HG03039 (cell line): Measurements from ENCODE around the gene NPAS4.
A peak's percentile ranks its signal among the peaks of the same experiment; 100 is the strongest.
"Not testable (repeated sequence)": the region's sequence is repeated elsewhere in the genome, so short reads cannot be mapped to it uniquely, and the experiment has no call there.

Experiments
- ATAC-seq: cut with Tn5 transposase; IDR thresholded peaks from one replicate; pipeline ENCODE4 v1.9.1; 2021; ENCODE audit warnings: mild to moderate bottlenecking, moderate library complexity; ENCODE audit not compliant: unreplicated experiment

NPAS4 gene

DNA sequence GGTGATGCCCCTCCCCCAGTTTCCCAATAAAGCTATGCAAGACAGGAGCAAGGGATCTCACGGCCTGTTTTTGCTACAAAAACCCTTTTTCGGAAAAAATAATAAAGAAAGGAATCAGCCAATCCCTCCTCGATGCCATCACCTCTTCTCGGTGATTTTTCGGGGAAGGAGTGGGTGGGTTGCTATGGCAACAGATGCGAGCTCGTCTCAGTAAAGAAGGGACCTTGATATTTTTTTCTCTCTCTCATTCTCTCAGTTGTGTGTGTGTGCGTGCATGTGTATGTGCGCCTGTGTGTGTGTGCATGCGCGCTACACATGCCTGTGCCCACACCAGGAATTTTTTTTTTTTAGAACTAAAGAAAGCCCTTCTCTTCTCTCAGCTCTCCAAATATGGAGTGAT, 3.8 kb upstream of the NPAS4 start:
- ATAC-seq, result no peak

GRCh38 chr11:66418168-66418985, 2.5 kb upstream of the NPAS4 start:
- no peak for ATAC-seq

- ATAC-seq, result no peak
Measured at GRCh38 chr11:66418986-66419308, 1.9 kb upstream of the NPAS4 start.

DNA sequence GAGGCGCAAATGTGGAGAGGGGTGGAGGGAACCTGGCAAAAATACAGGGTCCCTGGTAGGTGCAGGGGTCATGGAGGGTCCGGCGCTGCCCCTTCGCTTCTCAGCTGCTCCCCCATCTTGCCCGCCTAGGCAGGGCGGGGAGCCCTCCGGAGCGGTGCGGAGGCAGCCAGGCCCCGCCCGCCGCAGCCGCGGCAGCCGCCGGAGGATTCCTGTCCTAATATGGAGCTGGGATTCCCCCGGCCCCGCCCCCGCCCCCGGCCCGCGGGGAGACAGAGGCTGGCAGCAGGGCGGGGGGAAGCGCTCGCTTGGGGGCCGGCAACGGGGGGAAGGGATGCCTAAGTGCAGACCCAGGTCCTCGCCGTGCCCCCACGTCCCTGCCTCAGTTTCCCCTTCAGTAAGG, 1.0 kb upstream of the NPAS4 start:
- no peak for ATAC-seq

DNA sequence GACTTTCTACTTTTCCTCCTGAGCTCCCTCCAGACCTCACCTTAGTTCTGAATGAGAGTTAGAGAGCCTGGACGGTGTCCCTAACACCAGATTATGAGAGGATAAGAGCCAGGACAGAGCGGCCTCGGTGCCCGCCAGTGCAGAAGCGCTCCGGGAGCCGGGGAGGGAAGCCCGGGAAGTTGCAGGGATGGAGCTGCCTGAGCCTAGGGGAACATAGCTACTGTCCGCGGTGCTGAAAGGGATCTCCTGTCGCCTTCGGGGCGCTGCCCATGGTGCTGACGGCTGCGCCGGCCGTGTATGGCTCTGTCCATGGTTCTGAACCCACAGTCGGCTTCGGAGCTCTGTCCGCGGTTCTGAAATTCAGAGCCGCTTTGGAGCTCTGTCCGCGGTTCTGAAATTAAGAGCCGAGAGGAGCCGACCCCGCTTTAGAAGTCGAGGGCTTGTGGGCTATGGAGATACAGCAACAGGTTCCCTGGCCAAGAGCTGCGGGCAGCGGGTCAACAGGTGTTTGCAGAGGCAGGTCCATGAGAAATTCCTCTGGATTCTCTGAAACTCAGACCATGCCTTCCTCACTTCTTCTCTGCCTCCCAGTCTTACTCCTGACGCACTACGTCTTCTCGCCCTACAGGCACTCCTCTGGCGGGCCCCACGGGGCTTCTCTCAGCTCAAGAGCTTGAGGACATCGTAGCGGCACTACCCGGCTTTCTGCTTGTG, 814 bp downstream of the NPAS4 start:
- peak; percentile 53 for ATAC-seq

DNA sequence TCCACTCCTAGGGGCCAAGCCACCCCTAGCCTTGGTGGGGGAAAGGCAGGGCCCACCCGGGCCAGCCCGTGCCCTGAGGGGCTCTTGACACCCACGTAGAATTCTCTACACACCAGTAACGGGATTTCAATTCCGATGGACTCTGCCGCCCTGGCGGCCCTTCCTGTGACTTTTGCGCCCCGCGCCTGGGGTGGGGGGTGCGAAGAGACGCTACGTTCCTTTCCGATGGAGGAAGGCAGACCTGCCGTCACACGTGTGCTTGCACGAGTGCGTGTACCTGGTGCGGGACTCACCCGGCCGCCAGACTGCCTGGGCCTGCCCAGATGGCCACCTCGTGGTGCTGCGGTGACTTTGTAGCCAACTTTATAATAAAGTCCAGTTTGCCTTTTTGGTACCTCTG, 5.5 kb downstream of the NPAS4 start:
- no peak for ATAC-seq

- ATAC-seq, result no peak
Measured at GRCh38 chr11:66428933-66429332, 8.1 kb downstream of the NPAS4 start.

- no peak for ATAC-seq
Measured at GRCh38 chr11:66429983-66430602, 9.3 kb downstream of the NPAS4 start.

DNA sequence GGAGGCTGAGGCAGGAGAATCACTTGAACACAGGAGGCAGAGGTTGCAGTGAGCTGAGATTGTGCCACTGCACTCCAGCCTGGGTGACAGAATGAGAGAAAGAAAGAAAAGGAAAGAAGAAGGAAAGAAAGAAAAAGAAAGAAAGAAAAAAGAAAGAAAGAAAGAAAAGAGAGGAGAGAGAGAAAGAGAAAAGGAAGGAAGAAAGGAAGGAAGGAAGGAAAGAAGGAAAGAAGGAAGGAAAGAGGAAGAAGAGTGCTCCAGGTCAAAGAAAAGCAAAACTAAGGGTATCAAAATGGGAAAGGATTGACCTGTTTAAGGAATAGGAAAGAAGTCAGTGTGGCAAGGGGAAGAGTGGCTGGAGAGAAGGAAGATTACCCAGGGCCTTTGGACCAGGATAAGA, 10.5 kb downstream of the NPAS4 start:
- ATAC-seq, result not testable (repeated sequence)

GRCh38 chr11:66431871-66432329, 11.1 kb downstream of the NPAS4 start:
- not testable (repeated sequence) for ATAC-seq

DNA sequence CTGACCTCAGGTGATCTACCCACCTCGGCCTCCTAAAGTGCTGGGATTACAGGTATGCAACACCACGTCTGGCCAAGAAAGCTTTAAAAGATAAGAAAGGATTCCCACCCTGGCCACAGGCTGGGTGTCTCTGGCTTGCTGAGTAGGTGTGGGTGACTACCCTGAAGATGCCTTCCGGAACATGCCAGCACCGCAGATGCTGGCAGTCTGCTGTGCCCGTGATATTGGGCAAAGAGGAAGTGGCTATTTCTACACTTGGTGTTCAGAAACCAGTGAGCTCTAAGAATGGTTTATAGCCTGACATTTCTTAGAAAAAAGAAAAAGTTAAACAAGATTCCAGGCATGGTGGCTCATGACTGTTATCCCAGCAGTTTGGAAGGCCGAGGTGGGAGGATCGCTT, 11.8 kb downstream of the NPAS4 start:
- no peak for ATAC-seq

- no peak for ATAC-seq
Measured at GRCh38 chr11:66437979-66438503, 17.2 kb downstream of the NPAS4 start.

GRCh38 chr11:66438504-66439466, 17.9 kb downstream of the NPAS4 start, which contains the start of gene MRPL11:
MRPL11 (minus strand) TSS chr11:66438848; CDS start chr11:66438754, 94 bp downstream.
- ATAC-seq, result peak; percentile 75

DNA sequence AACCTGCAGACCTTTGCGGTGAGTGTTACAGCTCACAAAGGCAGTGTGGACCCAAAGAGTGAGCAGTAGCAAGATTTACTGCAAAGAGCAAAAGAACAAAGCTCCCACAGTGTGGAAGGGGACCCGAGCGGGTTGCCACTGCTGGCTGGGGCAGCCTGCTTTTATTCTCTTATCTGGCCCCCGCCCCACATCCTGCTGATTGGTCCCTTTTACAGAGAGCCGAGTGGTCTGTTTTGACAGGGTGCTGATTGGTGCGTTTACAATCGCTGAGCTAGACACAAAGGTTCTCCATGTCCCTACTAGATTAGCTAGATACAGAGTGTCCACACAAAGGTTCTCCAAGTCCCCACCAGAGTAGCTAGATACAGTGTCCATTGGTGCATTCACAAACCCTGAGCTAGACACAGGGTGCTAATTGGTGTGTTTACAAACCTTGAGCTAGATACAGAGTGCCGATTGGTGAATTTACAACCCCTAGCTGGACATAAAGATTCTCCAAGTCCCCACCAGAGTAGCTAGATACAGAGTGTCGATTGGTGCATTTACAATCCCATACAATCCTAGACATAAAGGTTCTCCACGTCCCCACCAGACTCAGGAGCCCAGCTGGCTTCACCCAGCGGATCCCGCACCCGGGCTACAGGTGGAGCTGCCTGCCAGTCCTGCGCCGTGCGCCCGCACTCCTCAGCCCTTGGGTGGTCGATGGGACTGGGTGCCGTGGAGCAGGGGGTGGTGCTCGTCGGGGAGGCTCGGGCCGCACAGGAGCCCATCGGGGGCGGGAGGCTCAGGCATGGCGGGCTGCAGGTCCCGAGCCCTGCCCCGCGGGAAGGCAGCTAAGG, 19.5 kb downstream of the NPAS4 start:
- ATAC-seq, result not testable (repeated sequence)

DNA sequence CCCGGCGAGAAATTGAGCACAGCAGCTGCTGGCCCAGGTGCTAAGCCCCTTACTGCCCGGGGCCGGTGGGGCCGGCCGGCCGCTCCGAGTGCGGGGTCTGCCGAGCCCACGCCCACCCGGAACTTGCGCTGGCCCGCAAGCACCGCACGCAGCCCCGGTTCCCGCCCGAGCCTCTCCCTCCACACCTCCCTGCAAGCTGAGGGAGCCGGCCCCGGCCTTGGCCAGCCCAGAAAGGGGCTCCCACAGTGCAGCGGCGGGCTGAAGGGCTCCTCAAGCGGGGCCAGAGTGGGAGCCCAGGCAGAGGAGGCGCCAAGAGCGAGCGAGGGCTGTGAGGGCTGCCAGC, 20.1 kb downstream of the NPAS4 start:
- ATAC-seq, result not testable (repeated sequence)

DNA sequence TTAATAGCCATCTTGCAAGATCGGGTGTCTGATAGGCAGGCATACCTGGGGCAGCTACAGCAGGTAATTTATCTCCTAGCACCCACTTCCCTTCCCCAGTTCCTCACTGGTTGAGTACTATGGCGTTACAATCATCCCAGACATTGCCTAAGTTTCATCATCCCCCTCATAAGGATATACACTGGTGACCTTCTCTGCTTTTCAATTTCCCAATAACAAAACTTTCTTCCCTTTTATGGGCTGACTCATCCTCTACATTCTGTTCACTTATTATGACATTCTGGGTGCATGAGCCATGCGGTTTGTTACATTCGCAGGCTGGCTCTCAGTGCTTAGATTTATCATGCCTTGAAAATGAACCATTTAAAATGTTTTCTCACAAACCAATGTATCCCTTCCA, 22.8 kb downstream of the NPAS4 start:
- no peak for ATAC-seq

GRCh38 chr11:66447012-66447411, 26.2 kb downstream of the NPAS4 start:
- ATAC-seq, result no peak

DNA sequence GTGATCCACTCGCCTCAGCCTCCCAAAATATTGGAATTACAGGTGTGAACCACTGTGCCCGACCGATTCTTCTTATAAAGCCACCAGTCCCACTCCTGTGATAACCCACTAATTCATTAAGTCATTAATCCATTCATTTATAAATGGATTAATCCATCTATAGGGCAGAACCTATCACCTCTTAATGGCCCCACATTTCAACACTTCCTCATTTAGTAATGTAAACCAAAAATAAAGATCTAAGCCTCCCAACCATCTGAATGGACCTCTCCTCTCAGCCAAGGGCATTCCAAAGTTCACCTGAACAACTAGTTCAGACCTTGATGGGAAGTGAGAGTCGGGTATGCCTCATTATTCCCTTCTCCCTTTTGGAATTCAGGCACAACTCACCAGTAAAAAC, 27.7 kb downstream of the NPAS4 start:
- no peak for ATAC-seq

DNA sequence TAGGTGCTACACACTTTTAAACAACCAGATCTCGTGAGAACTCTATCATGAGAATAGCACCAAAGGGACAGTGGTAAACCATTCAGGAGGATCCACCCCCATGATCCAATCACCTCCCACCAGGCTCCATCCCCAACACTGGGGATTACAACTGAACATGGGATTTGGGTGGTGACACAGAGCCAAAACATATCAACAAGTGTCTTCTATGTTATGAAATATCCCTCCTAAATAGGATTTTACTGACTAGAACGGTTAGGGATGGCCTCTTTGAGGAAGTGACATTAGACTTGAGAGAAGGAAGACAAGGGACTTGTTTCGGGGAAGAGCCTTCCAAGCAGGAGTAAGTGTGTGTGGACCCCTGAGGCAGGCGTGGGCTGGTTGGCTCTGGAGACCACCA, 29.7 kb downstream of the NPAS4 start:
- ATAC-seq, result no peak

- ATAC-seq, result no peak
Measured at GRCh38 chr11:66451663-66452062, 30.8 kb downstream of the NPAS4 start.
